Stimulated activated CD8-positive, alpha-beta memory T cell treated with anti-CD3 and anti-CD28 coated beads, Interleukin-4, amount 100 ng/mL, for 1 hour (primary cell): Measurements from ENCODE around the gene CSAG2.

Source experiments
- DNase-seq, 2 donors: peaks; one replicate each; pipeline ENCODE4 v3.0.0-alpha.2; 2020; ENCODE audit warnings: low read depth in 2 of 2, low spot score in 1 of 2

CSAG2 gene

GRCh38 chrX:152663086-152663485, 46.0 kb downstream of the CSAG2 start:
- DNase-seq, result no peak

GRCh38 chrX:152658302-152658701, 50.8 kb downstream of the CSAG2 start:
- no peak for DNase-seq
